Measurements from ENCODE around the gene SCN3B.
"Not testable (repeated sequence)": the region's sequence is repeated elsewhere in the genome, so short reads cannot be mapped to it uniquely, and the experiment has no call there.

The SCN3B gene

DNA sequence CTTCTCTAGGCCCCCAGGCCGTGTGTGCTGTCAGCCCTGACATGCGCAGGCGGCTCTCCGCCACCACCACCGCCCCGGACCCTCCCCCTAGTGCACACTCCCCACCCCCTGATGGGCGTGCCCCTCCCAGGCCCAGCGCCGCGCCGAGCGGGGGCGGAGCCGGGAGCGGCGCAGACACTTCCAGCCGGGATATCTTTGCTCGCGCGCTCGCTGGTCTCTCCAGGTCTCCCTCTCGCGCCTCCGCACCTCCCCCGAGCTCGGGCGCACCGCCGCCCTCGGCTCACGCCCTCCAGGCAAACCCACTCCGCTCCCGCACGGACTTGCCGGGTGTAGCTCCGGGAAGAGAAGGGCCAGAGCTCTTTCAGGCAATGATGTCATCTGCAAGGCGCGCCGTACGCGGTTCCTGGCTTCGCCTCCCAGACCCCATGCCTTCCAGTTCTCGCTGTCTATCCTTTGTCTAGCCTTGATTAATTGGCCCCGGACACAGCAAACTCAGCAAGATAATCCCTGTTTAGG, at the start of gene SCN3B:
Gene SCN3B (minus strand): TSS at position 59 of the 516 bp plus-strand sequence. CDS start 823 bp downstream, outside the sequence.
- DNase-seq (ENCODE audit: low read depth in 2 of 2): peak in 1 of 2 donors; percentile 9

- no peak for DNase-seq (ENCODE audit: low read depth in 2 of 2)
These were observed 48.3 kb upstream of the SCN3B start for GRCh38 chr11:123702696-123703095.

- DNase-seq (ENCODE audit: low read depth in 2 of 2): no peak
These were observed 47.7 kb upstream of the SCN3B start for GRCh38 chr11:123702139-123702538.

DNA sequence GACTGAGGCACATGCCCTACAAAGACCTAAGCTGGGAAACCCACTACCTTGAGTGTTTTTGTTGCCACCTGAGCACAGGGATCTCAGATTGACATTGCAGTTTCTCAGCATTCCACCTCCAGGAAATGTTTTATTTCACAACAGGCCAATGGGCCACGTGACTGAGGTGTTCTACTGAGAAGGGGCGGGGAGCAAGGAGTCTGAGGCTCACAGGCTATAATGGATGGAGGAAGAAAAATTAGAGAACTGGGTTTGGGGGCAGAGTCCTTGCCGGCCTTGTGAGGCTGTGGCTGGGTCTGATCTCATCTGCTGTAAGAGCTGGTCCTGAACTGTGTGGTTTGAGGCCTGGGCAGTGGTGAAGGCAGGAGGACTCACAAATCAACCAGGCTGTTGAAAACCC, 46.3 kb upstream of the SCN3B start:
- DNase-seq (ENCODE audit: low read depth in 2 of 2): no peak

DNA sequence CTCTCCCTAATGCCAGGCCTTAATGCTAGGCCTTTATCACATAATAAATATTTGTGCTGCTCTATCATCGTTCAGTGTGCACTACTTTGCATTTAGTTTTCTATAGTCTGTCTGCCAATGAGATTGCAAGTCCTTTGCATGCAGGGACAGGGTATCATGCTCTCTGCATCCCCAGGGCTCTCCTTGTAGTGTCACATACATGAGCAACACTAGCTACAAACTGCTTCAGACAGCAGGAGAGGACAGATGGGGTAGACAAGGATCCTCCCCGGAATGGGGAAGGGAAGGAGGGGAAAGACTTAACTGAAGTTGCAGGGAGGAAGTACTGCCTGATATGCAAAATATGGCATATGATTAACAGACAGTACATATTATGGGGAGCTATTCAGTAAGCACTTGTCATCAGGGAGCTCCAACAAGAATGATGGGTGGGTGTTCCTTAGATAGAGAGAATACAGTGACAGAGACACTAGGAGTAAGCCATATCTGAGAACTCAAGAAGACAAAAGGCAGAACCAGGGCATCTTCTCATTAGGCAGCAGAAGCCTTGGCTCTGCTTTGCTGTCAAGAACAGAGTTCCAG, 44.2 kb upstream of the SCN3B start:
- no peak for DNase-seq (ENCODE audit: low read depth in 2 of 2)

GRCh38 chr11:123696183-123696582, 41.8 kb upstream of the SCN3B start:
- no peak for DNase-seq (ENCODE audit: low read depth in 2 of 2)

DNA sequence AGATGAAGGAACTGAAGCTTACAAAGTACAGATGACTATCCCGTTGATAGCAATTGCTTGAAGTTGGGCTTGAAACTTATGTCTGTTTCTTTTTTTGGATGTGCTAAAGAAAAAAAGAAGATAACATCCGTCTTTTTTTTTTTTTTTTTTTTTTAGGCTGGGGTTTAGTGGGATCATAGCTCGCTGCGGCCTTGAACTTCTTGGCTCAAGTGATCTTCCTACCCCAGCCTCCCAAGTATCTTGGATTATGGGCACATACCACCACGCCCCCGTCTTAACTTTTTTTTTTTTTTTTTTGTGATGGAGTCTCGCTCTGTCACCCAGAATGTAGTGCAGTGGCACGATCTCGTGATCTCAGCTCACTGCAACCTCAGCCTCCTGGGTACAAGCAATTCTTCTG, 40.8 kb upstream of the SCN3B start:
- no peak for DNase-seq (ENCODE audit: low read depth in 2 of 2)

- DNase-seq (ENCODE audit: low read depth in 2 of 2): no peak
These were observed 40.1 kb upstream of the SCN3B start for GRCh38 chr11:123694551-123694950.

GRCh38 chr11:123692961-123693360, 38.5 kb upstream of the SCN3B start:
- no peak for DNase-seq (ENCODE audit: low read depth in 2 of 2)

GRCh38 chr11:123690485-123690884, 36.1 kb upstream of the SCN3B start:
- DNase-seq (ENCODE audit: low read depth in 2 of 2): no peak

- no peak for DNase-seq (ENCODE audit: low read depth in 2 of 2)
These were observed 30.2 kb upstream of the SCN3B start for GRCh38 chr11:123684601-123685000.

DNA sequence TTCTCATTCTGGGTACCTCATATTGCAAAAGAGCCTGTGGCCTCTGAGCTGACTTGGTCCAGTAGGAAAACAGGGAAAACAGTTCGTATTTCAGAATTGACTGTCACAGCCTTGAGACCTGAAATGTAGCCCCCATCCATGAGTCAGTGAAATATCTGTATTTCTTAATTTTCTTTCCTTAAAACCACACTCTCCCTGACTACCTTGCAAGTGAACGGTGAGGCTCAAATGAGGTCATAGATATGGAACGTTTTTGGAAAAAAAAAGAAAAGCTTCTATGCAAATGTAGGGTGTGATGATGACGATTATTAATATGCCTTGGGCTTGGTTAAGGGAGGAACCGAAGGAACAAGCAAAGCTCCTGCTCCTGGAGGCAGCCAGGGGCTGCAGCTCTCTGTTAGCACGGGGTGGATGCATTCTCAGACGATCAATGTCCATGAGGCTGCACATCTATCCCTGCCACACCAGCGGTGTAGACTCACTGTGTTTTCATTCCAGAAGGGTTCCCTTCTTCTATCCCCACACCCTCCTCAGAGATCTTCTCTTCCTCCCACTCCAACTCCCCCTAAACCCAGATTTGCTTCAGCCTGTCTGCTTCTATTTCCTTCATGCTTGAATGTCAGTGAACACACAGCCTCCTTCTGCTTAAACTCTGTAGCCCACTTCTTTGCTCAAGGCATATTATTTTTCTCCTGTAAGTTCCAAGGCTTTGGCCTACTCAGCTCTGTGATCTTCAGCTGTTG, 29.2 kb upstream of the SCN3B start:
- no peak for DNase-seq (ENCODE audit: low read depth in 2 of 2)

GRCh38 chr11:123682696-123683410, 28.4 kb upstream of the SCN3B start:
- no peak for DNase-seq (ENCODE audit: low read depth in 2 of 2)

DNA sequence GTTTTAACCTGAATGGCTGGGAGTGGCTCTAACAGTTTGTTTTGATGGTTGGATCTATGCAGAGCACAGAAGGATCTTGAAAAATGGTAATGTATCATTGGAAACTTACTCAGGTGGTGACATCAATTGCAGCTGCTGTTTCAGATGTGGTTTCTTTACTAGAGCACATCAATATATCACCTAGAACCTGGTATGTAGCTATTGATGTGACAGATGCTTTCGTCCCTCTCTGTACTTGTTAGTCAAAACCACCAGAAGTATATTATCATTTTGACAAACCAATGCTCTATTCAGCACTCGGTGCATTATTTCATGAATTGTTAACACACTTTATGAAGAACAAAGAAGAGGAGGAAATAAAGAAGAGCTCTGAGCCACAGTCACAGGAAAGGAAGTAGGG, 26.6 kb upstream of the SCN3B start:
- DNase-seq (ENCODE audit: low read depth in 2 of 2): no peak

DNA sequence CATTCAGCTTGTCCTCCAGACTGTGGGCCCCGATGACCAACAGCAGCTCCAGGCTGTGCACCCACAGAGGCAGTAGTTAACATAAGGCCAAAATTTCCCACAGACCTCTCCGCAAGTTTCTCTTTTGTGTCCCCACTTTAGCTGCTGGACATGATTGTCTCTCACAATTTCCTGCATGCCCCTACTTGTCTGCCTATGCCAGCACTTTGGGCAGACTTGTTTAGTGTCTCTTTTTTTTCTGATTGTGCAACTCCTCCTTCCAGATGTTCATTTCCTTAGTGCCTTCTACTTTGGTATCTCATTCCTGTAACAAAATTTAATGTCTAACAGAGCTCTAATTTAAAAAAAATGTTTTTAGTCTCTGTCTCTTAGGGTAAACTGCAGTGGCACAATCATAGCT, 23.8 kb upstream of the SCN3B start:
- no peak for DNase-seq (ENCODE audit: low read depth in 2 of 2)

- DNase-seq (ENCODE audit: low read depth in 2 of 2): no peak
These were observed 23.1 kb upstream of the SCN3B start for GRCh38 chr11:123677510-123677909.

GRCh38 chr11:123674297-123674696, 19.9 kb upstream of the SCN3B start:
- DNase-seq (ENCODE audit: low read depth in 2 of 2): no peak

- no peak for DNase-seq (ENCODE audit: low read depth in 2 of 2)
These were observed 18.1 kb upstream of the SCN3B start for GRCh38 chr11:123672568-123672967.

GRCh38 chr11:123671534-123671933, 17.1 kb upstream of the SCN3B start:
- no peak for DNase-seq (ENCODE audit: low read depth in 2 of 2)

- DNase-seq (ENCODE audit: low read depth in 2 of 2): no peak
These were observed 15.7 kb upstream of the SCN3B start for GRCh38 chr11:123670081-123670480.

GRCh38 chr11:123665306-123665705, 10.9 kb upstream of the SCN3B start:
- no peak for DNase-seq (ENCODE audit: low read depth in 2 of 2)

DNA sequence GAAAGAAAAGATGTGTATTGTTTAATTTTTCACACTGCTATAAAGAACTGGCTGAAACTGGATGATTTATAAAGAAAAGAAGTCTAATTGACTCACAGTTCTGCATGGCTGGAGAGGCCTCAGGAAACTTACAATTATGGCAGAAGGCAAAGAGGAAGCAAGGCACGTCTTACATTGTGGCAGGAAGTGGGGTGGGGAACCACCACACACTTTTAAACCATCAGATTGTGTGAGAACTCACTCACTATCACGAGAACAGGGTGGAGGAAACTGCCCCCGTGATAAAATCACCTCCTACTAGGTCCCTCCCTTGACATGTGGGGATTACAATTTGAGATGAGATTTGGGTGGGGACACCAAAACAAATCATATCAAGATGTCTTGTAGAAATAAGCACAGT, 5.5 kb upstream of the SCN3B start:
- DNase-seq (ENCODE audit: low read depth in 2 of 2): not testable (repeated sequence)

DNA sequence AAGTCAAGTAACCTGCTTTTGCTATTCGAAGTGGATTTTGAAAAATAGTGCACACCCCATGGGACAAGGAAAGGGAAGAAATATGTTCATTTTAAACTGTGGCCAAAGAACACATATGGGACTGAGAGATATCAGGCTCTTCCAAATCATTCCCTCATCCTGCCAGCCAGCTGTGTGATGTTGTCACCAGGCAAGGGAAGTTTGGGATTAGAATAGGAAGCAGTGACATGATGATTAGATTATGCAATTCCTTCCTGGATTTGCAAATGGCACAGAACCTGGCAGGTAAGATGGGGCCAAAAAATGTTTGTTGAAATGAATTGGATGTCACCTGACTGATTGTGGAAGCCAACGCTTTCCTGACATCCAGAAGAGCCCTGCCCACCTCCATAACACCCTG, 4.9 kb upstream of the SCN3B start:
- no peak for DNase-seq (ENCODE audit: low read depth in 2 of 2)

Measured in stimulated activated CD8-positive, alpha-beta memory T cell treated with anti-CD3 and anti-CD28 coated beads, Interleukin-2, amount 100 ng/mL, for 48 hours (primary cell).